Measurements from ENCODE around the gene PSMD6. TPM values are rescaled to one million over a fixed set of nuclear protein-coding genes. Genes with fewer than 3 reads are reported as not detected.

The PSMD6 gene
- total RNA-seq, 1 donor from 2014 or later: 81.4 TPM

DNA sequence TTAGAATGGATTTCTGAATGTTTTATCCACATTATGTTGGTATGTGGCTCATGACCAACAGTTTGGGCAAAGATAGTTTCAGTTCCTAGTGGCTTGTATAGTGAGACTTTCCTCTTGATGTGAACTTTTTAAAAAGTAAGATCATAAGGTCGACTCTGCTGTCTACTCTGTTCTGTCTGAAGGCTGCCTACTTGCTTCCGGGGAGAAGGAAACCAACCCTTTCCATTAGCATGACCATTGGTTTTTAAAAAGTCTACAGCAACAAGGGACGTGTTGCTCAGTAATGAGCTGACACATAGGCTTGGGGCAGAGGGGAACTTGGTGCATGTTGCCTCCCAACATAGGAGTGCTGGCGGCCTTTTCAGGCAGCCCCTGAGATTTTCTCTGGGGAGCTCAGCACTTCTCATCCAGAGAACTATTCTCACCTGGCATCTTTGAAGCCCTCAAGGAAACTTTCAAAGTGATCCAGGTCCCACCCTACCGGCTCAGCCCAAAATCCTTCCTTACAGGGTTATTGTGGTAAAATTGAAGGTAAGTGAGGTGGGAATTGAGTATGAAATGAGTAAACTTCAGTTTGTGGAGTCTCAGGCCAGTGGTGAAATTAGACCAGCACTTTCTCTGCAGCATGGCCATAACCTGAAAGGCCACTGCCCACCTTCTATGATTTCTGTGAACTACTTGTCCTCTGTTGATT lies 30.6 kb downstream of the PSMD6 start:
- TF ChIP-seq, protein P1, sequence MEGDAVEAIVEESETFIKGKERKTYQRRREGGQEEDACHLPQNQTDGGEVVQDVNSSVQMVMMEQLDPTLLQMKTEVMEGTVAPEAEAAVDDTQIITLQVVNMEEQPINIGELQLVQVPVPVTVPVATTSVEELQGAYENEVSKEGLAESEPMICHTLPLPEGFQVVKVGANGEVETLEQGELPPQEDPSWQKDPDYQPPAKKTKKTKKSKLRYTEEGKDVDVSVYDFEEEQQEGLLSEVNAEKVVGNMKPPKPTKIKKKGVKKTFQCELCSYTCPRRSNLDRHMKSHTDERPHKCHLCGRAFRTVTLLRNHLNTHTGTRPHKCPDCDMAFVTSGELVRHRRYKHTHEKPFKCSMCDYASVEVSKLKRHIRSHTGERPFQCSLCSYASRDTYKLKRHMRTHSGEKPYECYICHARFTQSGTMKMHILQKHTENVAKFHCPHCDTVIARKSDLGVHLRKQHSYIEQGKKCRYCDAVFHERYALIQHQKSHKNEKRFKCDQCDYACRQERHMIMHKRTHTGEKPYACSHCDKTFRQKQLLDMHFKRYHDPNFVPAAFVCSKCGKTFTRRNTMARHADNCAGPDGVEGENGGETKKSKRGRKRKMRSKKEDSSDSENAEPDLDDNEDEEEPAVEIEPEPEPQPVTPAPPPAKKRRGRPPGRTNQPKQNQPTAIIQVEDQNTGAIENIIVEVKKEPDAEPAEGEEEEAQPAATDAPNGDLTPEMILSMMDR (conservative IDR thresholded peaks at IDR 0.05): no peak
- DNase-seq (ENCODE audit: extremely low spot score, unreplicated experiment): no peak
- H3K4me1 Mint-ChIP-seq (ENCODE audit: unreplicated experiment): peaks cover 5% of the 10 kb centered on the region
- no peaks in the 10 kb centered on the region for H3K9me3 Mint-ChIP-seq
- peaks cover 29% of the 10 kb centered on the region for H3K36me3 Mint-ChIP-seq
- H3K27ac Mint-ChIP-seq: no peak overlapping the region
- H3K27me3 Mint-ChIP-seq: no peaks in the 10 kb centered on the region
- no peak overlapping the region for H3K4me3 Mint-ChIP-seq

DNA sequence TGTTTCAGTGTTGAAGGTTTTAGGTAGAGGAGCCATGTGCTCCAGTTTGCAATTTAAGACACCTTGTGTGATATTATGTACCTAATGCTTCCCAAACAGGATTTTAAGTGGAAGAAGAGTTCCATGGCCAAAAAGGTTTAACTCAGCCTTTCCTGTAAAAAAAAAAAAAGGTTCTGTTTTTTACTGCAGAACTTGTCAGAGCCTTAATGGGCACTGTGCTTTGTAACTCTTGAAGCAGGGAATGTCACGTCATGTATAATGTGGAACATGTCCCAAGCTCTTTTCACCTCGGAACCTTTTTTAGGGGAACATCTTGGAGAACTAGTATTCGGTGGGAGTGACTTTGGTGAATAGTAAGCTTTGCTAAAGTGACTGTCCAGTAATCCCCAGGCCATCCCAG lies 31.6 kb downstream of the PSMD6 start:
- TF ChIP-seq, protein P1 (conservative IDR thresholded peaks at IDR 0.05): no peak

DNA sequence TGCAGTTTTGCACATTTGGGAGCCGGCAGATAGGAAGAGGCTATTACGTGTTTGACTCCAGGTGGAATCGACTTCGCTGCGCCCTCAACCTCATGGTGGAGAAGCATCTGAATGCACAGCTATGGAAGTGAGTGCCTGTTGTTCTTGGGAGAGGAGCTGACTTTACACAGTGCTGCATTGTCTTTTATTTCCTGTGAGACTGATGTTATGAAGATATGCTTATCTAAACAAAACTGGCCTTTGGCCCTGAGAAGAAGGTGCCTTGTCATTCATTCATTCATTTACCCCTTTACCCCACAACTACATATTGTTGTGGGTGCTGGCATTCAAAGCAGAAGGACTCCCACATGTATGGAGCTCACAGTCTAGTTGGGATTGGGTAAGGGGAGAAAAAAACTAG lies 32.6 kb downstream of the PSMD6 start:
- TF ChIP-seq, protein P1 (conservative IDR thresholded peaks at IDR 0.05): no peak
- H3K4me1 Mint-ChIP-seq (ENCODE audit: unreplicated experiment): peaks cover 5% of the 10 kb centered on the region
- no peak for DNase-seq (ENCODE audit: extremely low spot score, unreplicated experiment)
- H3K27me3 Mint-ChIP-seq: no peaks in the 10 kb centered on the region
- no peak overlapping the region for H3K4me3 Mint-ChIP-seq
- H3K9me3 Mint-ChIP-seq: no peaks in the 10 kb centered on the region
- H3K27ac Mint-ChIP-seq: no peak overlapping the region
- H3K36me3 Mint-ChIP-seq: peaks cover 28% of the 10 kb centered on the region

More for the DNA sequence above, 31.6 kb downstream of the PSMD6 start:
- no peak for DNase-seq (ENCODE audit: extremely low spot score, unreplicated experiment)
- H3K4me3 Mint-ChIP-seq: no peak overlapping the region
- H3K4me1 Mint-ChIP-seq (ENCODE audit: unreplicated experiment): peaks cover 5% of the 10 kb centered on the region
- no peak overlapping the region for H3K27ac Mint-ChIP-seq
- H3K9me3 Mint-ChIP-seq: no peaks in the 10 kb centered on the region
- peaks cover 33% of the 10 kb centered on the region for H3K36me3 Mint-ChIP-seq
- no peaks in the 10 kb centered on the region for H3K27me3 Mint-ChIP-seq

DNA sequence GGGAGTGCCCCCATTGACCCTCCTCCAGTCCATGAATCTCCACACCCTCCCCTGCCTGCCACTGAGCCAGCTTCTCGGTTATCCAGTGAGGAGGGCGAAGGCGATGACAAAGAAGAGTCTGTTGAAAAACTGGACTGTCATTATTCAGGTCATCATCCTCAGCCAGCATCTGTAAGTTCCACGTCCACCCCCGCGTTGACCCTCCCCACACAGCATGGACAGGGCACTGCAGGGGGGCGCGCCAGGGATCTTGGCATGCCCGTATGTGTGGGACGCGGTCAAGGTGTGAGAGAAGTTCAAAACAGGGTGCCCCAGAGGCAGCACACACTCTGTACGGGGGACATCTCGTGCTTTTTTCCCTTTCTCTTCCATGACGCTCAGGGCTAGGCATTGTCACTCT lies 33.1 kb downstream of the PSMD6 start:
- Mint-ChIP-seq H3K9me3 (no peaks in the 10 kb centered on the region), H3K27me3 (no peaks in the 10 kb centered on the region), H3K27ac (no peak overlapping the region), H3K4me1 (ENCODE audit: unreplicated experiment) (peaks cover 5% of the 10 kb centered on the region), H3K4me3 (no peak overlapping the region), H3K36me3 (peaks cover 29% of the 10 kb centered on the region)
- DNase-seq (ENCODE audit: extremely low spot score, unreplicated experiment): no peak
- TF ChIP-seq, protein P1 (conservative IDR thresholded peaks at IDR 0.05): no peak

DNA sequence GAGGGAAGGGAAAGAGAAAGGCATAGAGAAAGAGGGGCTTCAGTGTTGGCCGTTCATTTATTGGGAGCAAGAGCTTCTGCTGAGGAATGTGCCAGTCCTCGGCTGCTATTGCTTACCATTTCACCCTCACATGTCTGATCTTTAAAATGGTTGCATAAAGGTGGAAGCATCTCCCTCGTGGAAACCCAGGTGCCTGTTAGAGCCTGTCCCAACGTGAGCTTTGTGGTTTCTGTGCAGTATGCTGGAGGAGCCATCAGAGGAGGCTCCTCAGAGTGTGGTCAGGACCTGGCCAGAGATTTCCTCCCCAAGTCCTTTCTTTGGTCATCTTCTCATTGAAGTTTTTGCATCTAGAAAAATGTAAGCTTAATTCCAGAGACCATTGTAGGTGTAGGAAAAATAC lies 34.4 kb downstream of the PSMD6 start:
- H3K27ac Mint-ChIP-seq: no peak overlapping the region
- H3K27me3 Mint-ChIP-seq: no peaks in the 10 kb centered on the region
- peaks cover 5% of the 10 kb centered on the region for H3K4me1 Mint-ChIP-seq (ENCODE audit: unreplicated experiment)
- no peaks in the 10 kb centered on the region for H3K9me3 Mint-ChIP-seq
- TF ChIP-seq, protein P1 (conservative IDR thresholded peaks at IDR 0.05): no peak
- H3K36me3 Mint-ChIP-seq: peaks cover 31% of the 10 kb centered on the region
- H3K4me3 Mint-ChIP-seq: no peak overlapping the region
- DNase-seq (ENCODE audit: extremely low spot score, unreplicated experiment): no peak

Measured in type B pancreatic cell (in vitro differentiated cells).